Activated CD8-positive, alpha-beta memory T cell treated with anti-CD3 and anti-CD28 coated beads, Interleukin-2, amount 50 U/mL, for 24 hours (primary cell): ENCODE measurements around the gene BTG1.
"Not testable (repeated sequence)": the region's sequence is repeated elsewhere in the genome, so short reads cannot be mapped to it uniquely, and the experiment has no call there.

Experiments
- DNase-seq: peaks from one replicate; pipeline ENCODE4 v3.0.0-alpha.2; 2020; ENCODE audit errors: extremely low read depth

Gene BTG1

DNA sequence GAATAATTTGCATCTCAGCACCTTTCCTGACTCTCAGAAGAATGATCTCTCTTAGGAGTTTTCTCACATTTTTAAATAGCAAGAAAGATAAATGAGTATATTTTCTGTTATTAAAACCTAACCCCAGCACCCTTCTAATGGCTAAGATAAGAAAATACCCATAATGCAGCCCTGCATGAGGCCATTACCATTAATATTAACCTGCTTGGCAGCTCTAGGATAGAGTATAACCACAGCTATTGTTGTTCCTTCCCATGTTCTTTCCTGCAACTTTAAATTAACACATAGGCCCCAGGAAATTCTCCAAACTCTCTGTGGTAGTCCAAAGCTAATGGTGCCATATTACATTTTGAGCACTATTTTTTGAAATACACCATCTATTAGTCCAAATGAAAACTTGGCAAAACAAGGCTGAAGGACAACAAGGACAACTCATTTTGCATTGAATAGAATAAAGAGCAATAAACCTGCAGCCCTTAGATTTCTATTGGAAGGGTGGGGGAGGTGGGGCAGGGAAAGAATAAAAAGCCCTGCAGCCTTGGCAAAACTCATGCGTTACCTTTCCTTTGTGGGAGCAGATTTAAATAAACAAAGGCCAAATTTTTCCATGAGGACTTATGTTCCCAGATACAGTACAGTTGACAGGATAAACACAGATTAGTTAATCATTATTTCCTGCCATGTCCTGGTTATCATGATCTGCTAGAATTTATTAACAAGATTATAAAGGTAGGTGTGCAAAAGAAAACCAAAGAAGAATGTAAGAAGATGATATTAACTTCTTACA, 46.9 kb downstream of the BTG1 start:
- no peak for DNase-seq

DNA sequence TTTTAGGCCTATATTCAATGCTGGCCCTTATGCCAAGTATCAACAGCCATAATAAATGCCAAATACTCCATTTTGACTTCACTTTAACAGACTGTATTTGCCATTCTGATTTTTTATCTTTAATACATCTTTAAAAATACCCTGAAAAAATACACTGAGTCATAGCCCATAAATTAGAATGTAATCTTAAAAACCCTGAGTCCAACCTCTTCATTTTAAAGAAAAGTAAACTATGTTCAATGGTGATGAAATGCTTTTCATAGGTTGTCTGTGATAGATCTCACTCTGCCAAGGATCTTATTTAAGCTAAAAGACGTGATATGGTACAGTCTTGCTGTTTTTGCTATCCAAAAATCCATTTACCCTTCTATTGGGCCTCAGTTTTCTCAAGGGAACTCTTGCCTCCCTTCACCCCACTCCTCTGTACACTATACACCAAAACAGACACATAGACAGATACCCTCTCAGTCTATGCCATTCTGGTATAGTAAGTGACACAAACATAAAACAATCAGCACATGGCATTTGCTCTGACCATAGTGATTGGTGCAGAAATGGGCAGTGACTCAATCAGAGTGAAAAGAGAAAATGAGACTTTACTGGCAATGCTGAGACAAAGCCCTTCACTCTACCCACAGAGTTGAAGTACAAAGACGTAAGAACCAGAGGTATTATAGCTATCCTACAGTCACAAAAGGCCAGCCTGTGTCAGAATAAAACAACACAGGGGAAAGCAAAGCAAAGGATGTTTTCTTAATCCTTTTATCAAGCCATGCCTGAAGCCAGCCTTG, 49.1 kb downstream of the BTG1 start:
- no peak for DNase-seq

DNA sequence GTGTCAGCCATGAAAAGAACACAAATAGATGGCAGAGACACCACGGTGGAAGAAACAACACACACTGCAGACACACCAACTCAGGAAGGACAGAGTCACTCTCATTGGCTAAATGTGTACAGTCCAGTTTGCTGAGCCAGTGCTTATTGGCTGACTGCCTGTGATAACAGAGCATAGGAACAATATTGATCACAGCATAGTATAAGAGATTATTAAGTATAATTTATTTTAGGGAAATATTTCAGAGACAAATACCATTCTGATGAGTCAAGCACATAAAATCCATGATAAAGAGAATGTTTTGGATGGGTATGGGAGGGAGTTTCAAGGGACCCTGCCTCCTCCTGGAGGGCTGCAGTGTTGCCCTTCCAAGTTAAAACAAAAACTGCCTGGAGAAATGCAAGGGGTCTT, 50.9 kb downstream of the BTG1 start:
- DNase-seq: no peak

DNA sequence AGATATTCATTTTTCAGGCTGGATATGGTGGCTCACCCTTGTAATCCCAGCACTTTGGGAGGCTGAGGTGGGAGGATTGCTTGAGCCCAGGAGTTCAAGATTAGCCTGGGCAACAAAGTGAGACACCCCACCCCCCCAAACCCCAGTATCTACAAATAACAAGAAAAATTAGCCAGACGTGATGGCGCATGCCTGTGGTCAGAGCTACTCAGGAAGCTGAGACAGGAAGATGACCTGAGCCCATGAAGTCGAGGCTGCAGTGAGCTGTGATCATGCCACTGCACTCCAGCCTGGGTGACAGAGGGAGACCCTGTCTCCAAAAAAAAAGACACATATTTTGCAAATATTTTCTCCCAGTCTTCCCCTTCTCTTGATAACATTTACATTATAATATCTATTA, 51.3 kb downstream of the BTG1 start:
- DNase-seq: not testable (repeated sequence)
